ENCODE data around the gene ACTL7A.
"Not testable (repeated sequence)": the region's sequence is repeated elsewhere in the genome, so short reads cannot be mapped to it uniquely, and the experiment has no call there.

The ACTL7A gene

GRCh38 chr9:108880738-108881316, 18.8 kb downstream of the ACTL7A start:
- H3K4me3 ChIP-seq (ENCODE audit: low read length), result no peak overlapping the region
- TF ChIP-seq ZNF274 (IDR thresholded peaks at IDR 0.05; ENCODE audit: low read depth, low read length), result no peak

GRCh38 chr9:108882052-108882888, 20.2 kb downstream of the ACTL7A start:
- TF ChIP-seq ZNF274 (IDR thresholded peaks at IDR 0.05; ENCODE audit: low read depth, low read length), result no peak
- no peak overlapping the region for H3K4me3 ChIP-seq (ENCODE audit: low read length)

- no peak for TF ChIP-seq ZNF274 (IDR thresholded peaks at IDR 0.05; ENCODE audit: low read depth, low read length)
- no peak overlapping the region for H3K4me3 ChIP-seq (ENCODE audit: low read length)
Measured at GRCh38 chr9:108883085-108883484, 21.0 kb downstream of the ACTL7A start.

- no peak for TF ChIP-seq ZNF274 (IDR thresholded peaks at IDR 0.05; ENCODE audit: low read depth, low read length)
- no peak overlapping the region for H3K4me3 ChIP-seq (ENCODE audit: low read length)
Measured at GRCh38 chr9:108884701-108885100, 22.6 kb downstream of the ACTL7A start.

GRCh38 chr9:108885643-108886348, 23.7 kb downstream of the ACTL7A start:
- H3K4me3 ChIP-seq (ENCODE audit: low read length), result no peak overlapping the region; the same call in 1 of the 2 replicates

GRCh38 chr9:108886594-108887271, 24.7 kb downstream of the ACTL7A start:
- not testable (repeated sequence) for H3K4me3 ChIP-seq (ENCODE audit: low read length)

More at GRCh38 chr9:108885643-108886348, 23.7 kb downstream of the ACTL7A start:
- TF ChIP-seq ZNF274 (IDR thresholded peaks at IDR 0.05; ENCODE audit: low read depth, low read length), result no peak

GRCh38 chr9:108889649-108890067, 27.6 kb downstream of the ACTL7A start:
- TF ChIP-seq ZNF274 (IDR thresholded peaks at IDR 0.05; ENCODE audit: low read depth, low read length), result no peak
- H3K4me3 ChIP-seq (ENCODE audit: low read length), result no peak overlapping the region

GRCh38 chr9:108894225-108894997, 32.3 kb downstream of the ACTL7A start:
- no peak for TF ChIP-seq ZNF274 (IDR thresholded peaks at IDR 0.05; ENCODE audit: low read depth, low read length)
- no peak overlapping the region for H3K4me3 ChIP-seq (ENCODE audit: low read length)

- TF ChIP-seq ZNF274 (IDR thresholded peaks at IDR 0.05; ENCODE audit: low read depth, low read length), result no peak
- H3K4me3 ChIP-seq (ENCODE audit: low read length), result no peak overlapping the region
Measured at GRCh38 chr9:108897324-108898096, 35.4 kb downstream of the ACTL7A start.

- H3K4me3 ChIP-seq (ENCODE audit: low read length), result not testable (repeated sequence)
Measured at GRCh38 chr9:108899023-108899695, 37.1 kb downstream of the ACTL7A start.

- H3K4me3 ChIP-seq (ENCODE audit: low read length), result no peak overlapping the region
Measured at GRCh38 chr9:108900176-108900575, 38.1 kb downstream of the ACTL7A start.

GRCh38 chr9:108903420-108904103, 41.5 kb downstream of the ACTL7A start:
- TF ChIP-seq ZNF274 (IDR thresholded peaks at IDR 0.05; ENCODE audit: low read depth, low read length), result no peak
- no peak overlapping the region for H3K4me3 ChIP-seq (ENCODE audit: low read length)

More at GRCh38 chr9:108900176-108900575, 38.1 kb downstream of the ACTL7A start:
- TF ChIP-seq ZNF274 (IDR thresholded peaks at IDR 0.05; ENCODE audit: low read depth, low read length), result no peak
